ENCODE data around the gene LYRM2.

GRCh38 chr6:89542081-89542857 is 96.3 kb downstream of the LYRM2 start:
- no peak for TF ChIP-seq CTCF (IDR thresholded peaks at IDR 0.05)
- no peak for TF ChIP-seq POLR2A (IDR thresholded peaks at IDR 0.05)
